Small intestine (tissue), 7 donors: ENCODE measurements around the gene TBC1D1. TPM values are rescaled to one million over a fixed set of nuclear protein-coding genes. Genes with fewer than 3 reads are reported as not detected.

Experiments used
- DNase-seq, 2 donors: peaks; one replicate each; pipeline versions ENCODE4 v3.0.0 to v3.0.0-alpha.2; 2013
- FAIRE-seq: peaks from 2 replicates; lab custom pipeline; 2012; peaks lifted over from hg19 to GRCh38; lab: Jason Lieb, UNC
- H3K27ac ChIP-seq, 3 donors: one replicate each; pipeline ENCODE4 v1.5.1; 2013; ENCODE audit warnings: low read length in 2 of 3, mild to moderate bottlenecking in 2 of 3, control low read depth in 1 of 3, inconsistent platforms in 1 of 3, low read depth in 1 of 3, moderate library complexity in 1 of 3
- H3K27me3 ChIP-seq, 3 donors: one replicate each; pipeline ENCODE4 v1.6.1; 2013; ENCODE audit warnings: low read length in 3 of 3, inconsistent platforms in 1 of 3; ENCODE audit not compliant: control insufficient read depth in 3 of 3, insufficient read depth in 3 of 3
- H3K36me3 ChIP-seq, 3 donors: one replicate each; pipeline ENCODE4 v1.6.1; 2013; ENCODE audit warnings: low read length in 3 of 3, inconsistent platforms in 1 of 3, low read depth in 1 of 3, mild to moderate bottlenecking in 1 of 3, moderate library complexity in 1 of 3; ENCODE audit not compliant: control insufficient read depth in 3 of 3, insufficient read depth in 2 of 3
- H3K4me1 ChIP-seq, 3 donors: one replicate each; pipeline ENCODE4 v1.6.1; 2013; ENCODE audit warnings: low read length in 2 of 3, inconsistent platforms in 1 of 3, low read depth in 1 of 3, mild to moderate bottlenecking in 1 of 3, moderate library complexity in 1 of 3; ENCODE audit not compliant: control insufficient read depth in 3 of 3, insufficient read depth in 2 of 3
- H3K4me3 ChIP-seq, 3 donors: one replicate each; pipeline ENCODE4 v1.5.1; 2013; ENCODE audit warnings: low read length in 3 of 3, control low read depth in 1 of 3, inconsistent platforms in 1 of 3, low read depth in 1 of 3, mild to moderate bottlenecking in 1 of 3, moderate library complexity in 1 of 3
- H3K9me3 ChIP-seq, 2 donors: one replicate each; pipeline ENCODE4 v1.6.1; 2013; ENCODE audit warnings: low read depth in 1 of 2, low read length in 1 of 2; ENCODE audit not compliant: control insufficient read depth in 2 of 2, insufficient read depth in 1 of 2
- WGBS, 3 donors: extraction: QIAGEN DNeasy Blood & Tissue Kit; methylation state at CpG; one replicate each; pipeline ENCODE4 v1.1.7; 2013; 5-methylcytosine and 5-hydroxymethylcytosine counted together
- polyA plus RNA-seq, 4 donors: library from polyadenylated mRNA; stranded (reverse) in 3 of 4; unstranded in 1 of 4; fragments of 200-250 nt in 3 of 4; fragments of 120-200 nt in 1 of 4; gene quantifications; one replicate each; pipeline versions ENCODE4 v1.2.1 to v1.2.3, GENCODE V29; 2013
- donor health status: healthy with polysubstance abuse.
- donor health status: control.
- donor health status: control.
- donor health status: Bipolar disorder and iron deficiency.
- donor health status: healthy.

The TBC1D1 gene
- polyA plus RNA-seq, 4 donors, result 38.3 to 118 (median 41.5) TPM

GRCh38 chr4:37924946-37925345 lies 34.1 kb downstream of the TBC1D1 start:
- no peaks in the 10 kb centered on the region for H3K27me3 ChIP-seq
- FAIRE-seq (no peak), DNase-seq (no peak)
- 80 to 89% (median 83%) methylated on average over 7 of the region's 7 CpGs for whole genome bisulfite sequencing, 3 donors
- no peaks in the 10 kb centered on the region for H3K9me3 ChIP-seq
- H3K4me1 ChIP-seq, result no peaks in the 10 kb centered on the region
- H3K27ac ChIP-seq, result no peak overlapping the region
- H3K36me3 ChIP-seq, result no peaks in the 10 kb centered on the region
- H3K4me3 ChIP-seq, result no peak overlapping the region

- H3K9me3 ChIP-seq, result no peaks in the 10 kb centered on the region
- H3K27ac ChIP-seq, result no peak overlapping the region
- 82 to 85% (median 84%) methylated on average over 4 of the region's 4 CpGs for WGBS, 3 donors
- no peaks in the 10 kb centered on the region for H3K4me1 ChIP-seq
- H3K36me3 ChIP-seq, result no peaks in the 10 kb centered on the region
- FAIRE-seq, result no peak
- no peak for DNase-seq
- H3K27me3 ChIP-seq, result no peaks in the 10 kb centered on the region
- H3K4me3 ChIP-seq, result no peak overlapping the region
These were observed 36.5 kb downstream of the TBC1D1 start for GRCh38 chr4:37927434-37927833.

- Histone ChIP-seq H3K9me3 (no peaks in the 10 kb centered on the region), H3K4me1 (no peaks in the 10 kb centered on the region), H3K27ac (no peak overlapping the region), H3K36me3 (no peaks in the 10 kb centered on the region), H3K27me3 (no peaks in the 10 kb centered on the region), H3K4me3 (no peak overlapping the region)
- FAIRE-seq, result no peak
- DNase-seq, result no peak
- WGBS, 3 donors, result 61 to 81% (median 67%) methylated on average over 12 of the region's 12 CpGs
These were observed 37.8 kb downstream of the TBC1D1 start for GRCh38 chr4:37928426-37929416.

- H3K9me3 ChIP-seq, result no peaks in the 10 kb centered on the region
These were observed 43.2 kb downstream of the TBC1D1 start for GRCh38 chr4:37934096-37934495.

GRCh38 chr4:37934609-37935008 lies 43.7 kb downstream of the TBC1D1 start:
- H3K4me3 ChIP-seq, result no peak overlapping the region
- FAIRE-seq, result no peak
- WGBS, 3 donors, result 85 to 89% (median 87%) methylated on average over 3 of the region's 3 CpGs
- no peak overlapping the region for H3K27ac ChIP-seq
- no peaks in the 10 kb centered on the region for H3K36me3 ChIP-seq
- H3K4me1 ChIP-seq, result peaks cover 0 to 4% (median 0%) of the 10 kb centered on the region in 3 donors
- no peaks in the 10 kb centered on the region for H3K27me3 ChIP-seq
- no peaks in the 10 kb centered on the region for H3K9me3 ChIP-seq
- DNase-seq, result no peak

More at GRCh38 chr4:37934096-37934495, 43.2 kb downstream of the TBC1D1 start:
- Histone ChIP-seq H3K4me3 (no peak overlapping the region), H3K27me3 (no peaks in the 10 kb centered on the region), H3K36me3 (no peaks in the 10 kb centered on the region), H3K4me1 (peaks cover 0 to 4% (median 0%) of the 10 kb centered on the region in 3 donors), H3K27ac (no peak overlapping the region)
- DNase-seq (no peak), FAIRE-seq (no peak)
- WGBS, 3 donors, result 96 to 97% (median 97%) methylated on average over 8 of the region's 8 CpGs

GRCh38 chr4:37935026-37935425 lies 44.1 kb downstream of the TBC1D1 start:
- H3K4me1 ChIP-seq, result peaks cover 0 to 4% (median 0%) of the 10 kb centered on the region in 3 donors
- DNase-seq (no peak), FAIRE-seq (no peak)
- H3K9me3 ChIP-seq, result no peaks in the 10 kb centered on the region
- H3K4me3 ChIP-seq, result no peak overlapping the region
- WGBS, 3 donors, result 77 to 86% (median 80%) methylated on average over 4 of the region's 4 CpGs
- no peaks in the 10 kb centered on the region for H3K27me3 ChIP-seq
- H3K36me3 ChIP-seq, result no peaks in the 10 kb centered on the region
- no peak overlapping the region for H3K27ac ChIP-seq

GRCh38 chr4:37936889-37937498 lies 46.1 kb downstream of the TBC1D1 start:
- H3K27ac ChIP-seq, result no peak overlapping the region
- H3K36me3 ChIP-seq, result no peaks in the 10 kb centered on the region
- DNase-seq (no peak), FAIRE-seq (no peak)
- peaks cover 0 to 4% (median 0%) of the 10 kb centered on the region in 3 donors for H3K4me1 ChIP-seq
- no peaks in the 10 kb centered on the region for H3K9me3 ChIP-seq
- WGBS, 3 donors, result 67 to 79% (median 71%) methylated on average over 7 of the region's 7 CpGs
- no peak overlapping the region for H3K4me3 ChIP-seq
- no peaks in the 10 kb centered on the region for H3K27me3 ChIP-seq

- FAIRE-seq (no peak), DNase-seq (no peak)
- Histone ChIP-seq H3K4me1 (peaks cover 0 to 4% (median 0%) of the 10 kb centered on the region in 3 donors), H3K4me3 (no peak overlapping the region), H3K36me3 (no peaks in the 10 kb centered on the region), H3K9me3 (no peaks in the 10 kb centered on the region), H3K27me3 (no peaks in the 10 kb centered on the region), H3K27ac (no peak overlapping the region)
- WGBS, 3 donors, result 81 to 98% (median 96%) methylated on average over 3 of the region's 3 CpGs
These were observed 47.3 kb downstream of the TBC1D1 start for GRCh38 chr4:37938208-37938607.
